Limb (tissue), 2 donors: Measurements from ENCODE around the gene TERB2.
"Not testable (repeated sequence)": the region's sequence is repeated elsewhere in the genome, so short reads cannot be mapped to it uniquely, and the experiment has no call there.

ENCODE experiments used
- DNase-seq, 2 donors: peaks; one replicate each; pipeline ENCODE4 v3.0.0-alpha.2; 2016; ENCODE audit errors: extremely low spot score in 2 of 2

The TERB2 gene

GRCh38 chr15:45001180-45001579, 44.7 kb downstream of the TERB2 start:
- DNase-seq: not testable (repeated sequence)

DNA sequence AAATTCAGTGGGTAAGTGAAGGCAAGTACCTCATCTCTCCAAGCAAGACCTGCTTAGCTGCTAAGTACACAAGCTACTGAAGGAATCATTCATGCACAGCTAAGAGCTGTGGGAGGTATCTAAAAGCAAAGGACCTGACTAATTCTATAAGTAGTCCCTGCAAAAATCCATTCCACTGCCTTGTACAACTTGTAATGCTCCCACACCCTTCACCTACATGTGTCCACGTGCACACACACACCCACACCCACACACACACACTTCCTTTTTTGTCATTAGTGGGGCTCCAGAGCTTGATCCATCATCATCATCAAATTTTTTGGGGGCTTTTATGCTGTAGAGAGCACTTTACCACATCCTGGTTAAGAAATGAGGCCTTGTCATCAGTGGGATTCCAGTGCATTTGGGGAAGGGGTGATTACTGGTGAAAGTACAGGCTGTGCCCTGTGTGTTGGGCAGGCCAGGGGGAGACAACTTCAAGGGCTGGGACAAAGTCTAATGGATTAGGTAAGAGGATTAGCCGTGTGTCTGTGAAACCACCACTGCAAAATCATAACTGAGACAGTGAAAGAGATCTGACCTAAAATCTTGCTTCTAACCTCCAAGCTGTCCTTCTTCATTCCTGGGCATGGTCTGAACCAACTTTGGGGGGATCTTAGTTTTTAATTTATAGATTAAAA, 47.4 kb downstream of the TERB2 start:
- not testable (repeated sequence) for DNase-seq

- not testable (repeated sequence) for DNase-seq
These were observed 48.2 kb downstream of the TERB2 start for GRCh38 chr15:45004590-45005175.

GRCh38 chr15:45009046-45009445, 52.6 kb downstream of the TERB2 start:
- no peak for DNase-seq

- not testable (repeated sequence) for DNase-seq
These were observed 58.6 kb downstream of the TERB2 start for GRCh38 chr15:45015114-45015513.

DNA sequence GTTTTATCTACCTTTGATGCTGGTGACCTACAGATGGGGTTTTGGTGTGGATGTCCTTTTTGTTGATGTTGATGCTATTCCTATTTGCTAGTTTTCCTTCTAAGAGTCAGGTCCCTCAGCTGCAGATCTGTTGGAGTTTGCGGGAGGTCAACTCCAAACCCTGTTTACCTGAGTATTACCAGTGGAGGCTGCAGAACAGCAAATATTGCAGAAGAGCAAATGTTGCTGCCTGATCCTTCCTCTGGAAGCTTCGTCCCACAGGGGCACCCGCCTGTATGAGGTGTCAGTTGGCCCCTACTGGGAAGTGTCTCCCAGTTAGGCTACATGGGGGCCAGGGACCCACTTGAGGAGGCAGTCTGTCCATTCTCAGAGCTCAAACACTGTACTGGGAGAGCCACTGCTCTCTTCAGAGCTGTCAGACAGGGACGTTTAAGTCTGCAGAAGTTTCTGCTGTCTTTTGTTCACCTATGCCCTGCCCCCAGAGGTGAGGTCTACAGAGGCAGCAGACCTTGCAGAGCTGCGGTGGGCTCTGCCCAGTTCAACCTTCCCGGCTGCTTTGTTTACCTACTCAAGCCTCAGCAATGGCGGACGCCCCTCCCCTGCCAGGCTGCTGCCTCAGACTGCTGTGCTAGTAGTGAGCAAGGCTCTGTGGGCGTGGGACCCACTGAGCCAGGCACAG, 63.9 kb downstream of the TERB2 start:
- DNase-seq: not testable (repeated sequence)

DNA sequence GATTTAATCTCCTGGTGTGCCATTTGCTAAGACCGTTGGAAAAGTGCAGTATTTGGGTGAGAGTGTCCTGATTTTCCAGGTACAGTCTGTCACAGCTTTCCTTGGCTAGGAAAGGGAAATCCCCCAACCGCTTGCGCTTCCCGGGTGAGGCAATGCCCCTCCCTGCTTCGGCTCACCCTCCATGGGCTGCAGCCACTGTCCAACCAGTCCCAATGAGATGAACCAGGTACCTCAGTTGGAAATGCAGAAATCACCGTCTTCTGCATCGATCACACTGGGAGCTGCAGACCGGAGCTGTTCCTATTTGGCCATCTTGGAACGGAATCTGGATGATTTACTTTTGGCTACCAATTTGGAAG, 64.4 kb downstream of the TERB2 start:
- not testable (repeated sequence) for DNase-seq

DNA sequence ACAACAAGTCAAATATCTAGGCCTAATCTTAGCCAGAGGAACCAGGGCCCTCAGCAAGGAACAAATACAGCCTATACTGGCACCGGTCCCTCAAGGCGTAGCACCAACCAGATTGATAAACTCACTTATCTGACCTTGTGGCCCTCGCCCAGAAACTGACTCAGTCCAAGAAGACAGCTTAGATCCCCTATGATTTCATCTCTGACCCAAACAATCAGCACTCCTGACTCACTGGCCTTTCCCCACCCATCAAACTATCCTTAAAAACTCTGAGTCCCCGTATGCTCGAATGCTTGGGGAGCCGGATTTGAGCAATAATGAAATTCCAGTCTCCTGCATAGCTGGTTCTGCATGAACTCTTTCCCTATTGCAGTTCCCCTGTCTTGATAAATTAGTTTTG, 64.9 kb downstream of the TERB2 start:
- DNase-seq: no peak

DNA sequence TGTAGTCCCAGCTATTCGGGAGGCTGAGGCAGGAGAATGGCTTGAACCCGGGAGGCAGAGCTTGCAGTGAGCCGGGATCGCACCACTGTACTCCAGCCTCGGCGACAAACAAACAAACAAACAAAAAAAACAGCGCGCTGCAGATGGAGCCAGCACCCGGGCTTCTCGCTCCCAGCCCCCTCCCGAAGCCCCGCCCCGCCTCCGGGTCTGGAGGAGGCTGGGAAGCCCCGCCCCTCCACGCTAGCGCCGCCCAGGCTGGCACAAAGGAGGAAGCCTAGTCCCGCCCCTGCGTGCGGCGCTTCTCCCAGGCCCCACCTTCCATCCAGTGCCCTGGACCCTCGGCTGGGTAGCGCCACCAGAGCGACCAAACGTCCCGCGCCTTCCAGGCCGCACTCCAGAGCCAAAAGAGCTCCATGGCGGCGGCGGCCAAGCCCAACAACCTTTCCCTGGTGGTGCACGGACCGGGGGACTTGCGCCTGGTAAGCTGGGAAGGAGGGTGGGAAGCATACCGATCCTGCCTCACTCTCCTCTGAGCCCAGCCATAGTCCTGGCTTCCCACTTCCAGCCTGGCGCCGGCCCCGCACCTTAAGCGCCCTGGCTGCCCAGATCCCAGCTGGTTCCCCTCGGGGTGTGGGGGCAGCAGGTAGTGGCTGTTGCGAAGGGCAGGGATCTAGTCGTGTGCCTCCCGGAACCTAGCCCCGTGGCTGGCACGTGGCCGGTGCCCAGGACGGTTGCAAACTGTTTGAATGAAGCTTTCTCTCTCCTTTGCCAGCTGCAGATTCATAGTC, 66.6 kb downstream of the TERB2 start, which contains the start of gene SORD:
Gene SORD, plus strand, starts transcription at position 325 of the 788 bp plus-strand sequence. Its CDS starts 89 bp downstream, at position 414.
- peak; percentile 90 to 96 for DNase-seq

GRCh38 chr15:45023659-45024225, 67.3 kb downstream of the TERB2 start:
- peak in 1 of 2 donors; percentile 33 for DNase-seq

DNA sequence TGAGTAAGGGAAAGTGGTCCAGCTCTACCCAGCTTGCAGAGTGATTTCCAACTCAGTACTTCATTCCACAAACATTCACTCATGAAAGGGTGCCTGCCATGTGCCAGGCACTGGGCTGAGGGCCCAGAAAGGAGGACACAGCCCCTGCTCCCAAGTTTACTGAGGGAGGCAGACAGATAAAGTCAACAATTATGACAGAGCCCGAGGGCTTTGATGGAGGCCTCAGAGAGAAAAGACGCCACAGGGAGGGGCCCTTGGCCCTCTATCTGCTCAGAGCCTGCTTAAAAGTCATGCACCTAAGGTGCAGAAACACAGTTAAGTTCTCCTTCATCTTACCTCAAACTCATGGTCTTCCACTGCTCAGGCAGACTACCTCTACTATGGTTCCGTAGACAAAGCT, 68.2 kb downstream of the TERB2 start:
- DNase-seq: not testable (repeated sequence)

- DNase-seq: not testable (repeated sequence)
These were observed 69.1 kb downstream of the TERB2 start for GRCh38 chr15:45025627-45026026.

GRCh38 chr15:45026651-45027190, 70.2 kb downstream of the TERB2 start:
- no peak for DNase-seq

GRCh38 chr15:45027220-45027619, 70.7 kb downstream of the TERB2 start:
- no peak for DNase-seq
